Raji (cell line): Measurements from ENCODE around the gene SLAMF6.

Experiments used
- POLR2A ChIP-seq: IDR thresholded peaks from 2 replicates; pipeline ENCODE4 v1.6.1; 2011; ENCODE audit warnings: low read depth, low read length, control low read depth; ENCODE audit not compliant: insufficient read depth

SLAMF6 gene

DNA sequence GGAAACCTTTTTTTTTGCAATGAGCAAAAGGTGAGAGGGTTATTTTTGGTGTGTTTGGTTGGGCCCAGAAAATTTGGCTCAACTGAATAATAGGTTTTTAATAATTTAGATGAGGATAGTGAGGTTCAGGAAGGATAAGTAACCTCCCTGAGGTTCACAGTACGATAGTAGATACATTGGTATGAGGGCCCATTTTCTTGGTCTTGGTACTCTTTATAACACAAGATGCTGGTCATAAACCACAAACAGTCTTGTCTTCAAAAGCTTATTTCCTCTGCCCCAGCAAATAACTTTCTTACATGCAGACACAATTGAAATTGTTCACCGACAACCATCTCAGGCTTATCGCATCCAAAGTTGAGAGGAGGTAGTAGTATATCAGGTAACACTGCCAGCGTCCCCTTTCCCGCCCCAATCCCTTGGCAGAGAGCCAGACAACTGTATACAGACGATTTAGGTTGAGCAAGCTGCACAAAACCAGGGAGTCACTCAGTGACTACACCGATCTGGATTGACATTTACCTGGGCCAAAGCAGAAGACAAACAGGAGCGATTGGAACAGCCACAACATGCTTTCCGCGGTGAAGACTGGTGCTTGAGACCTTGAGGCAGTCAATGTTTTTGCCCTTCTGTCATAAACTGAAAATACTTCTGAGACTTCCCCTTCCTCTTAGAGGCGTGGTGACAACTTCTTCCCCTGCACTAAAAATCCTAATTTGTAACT lies at the start of gene SLAMF6:
Gene SLAMF6 (minus strand): TSS at position 634 of the 724 bp plus-strand sequence. CDS start 63 bp downstream, at position 571.
- peak; percentile 91 for TF ChIP-seq POLR2A

DNA sequence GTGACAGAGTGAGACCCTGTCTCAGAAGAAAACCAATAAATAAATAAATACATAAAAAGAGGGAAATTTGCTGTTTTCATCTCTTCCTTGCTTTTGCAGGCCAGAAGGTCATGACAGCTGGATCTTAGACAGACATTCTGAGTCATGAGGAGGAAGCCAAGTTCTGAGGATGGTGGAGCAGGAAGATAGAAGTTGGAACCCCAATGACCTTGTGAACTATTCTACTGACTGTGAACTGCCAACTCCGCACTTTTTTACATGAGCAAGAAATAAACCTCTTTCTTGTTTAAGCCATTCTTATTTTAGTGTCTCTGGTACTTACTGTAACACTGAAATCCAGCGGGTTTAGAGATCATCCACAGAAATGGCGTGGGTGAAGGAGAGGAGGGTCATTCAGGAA lies 47.8 kb upstream of the SLAMF6 start:
- TF ChIP-seq POLR2A: no peak

DNA sequence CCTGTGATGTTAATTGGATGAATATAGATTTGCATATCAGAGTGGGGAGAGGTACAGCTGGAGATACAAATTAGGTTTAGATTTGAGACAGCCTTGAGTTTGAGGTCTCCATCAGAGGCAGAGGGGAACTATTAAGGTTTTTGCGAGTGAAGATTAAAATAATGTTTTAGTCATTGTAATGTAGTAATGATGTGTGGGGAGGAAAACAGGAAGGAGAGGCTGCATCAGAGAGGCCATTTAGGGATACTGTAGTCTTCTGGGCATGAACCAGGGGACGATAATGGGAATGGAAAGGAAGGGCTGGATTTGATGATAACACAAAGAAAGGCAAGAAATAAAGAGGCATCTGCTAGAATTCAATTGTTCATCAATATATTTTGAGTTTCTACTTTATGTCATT lies 46.8 kb upstream of the SLAMF6 start:
- peak; percentile 25; the same call in 1 of the 2 replicates for TF ChIP-seq POLR2A

DNA sequence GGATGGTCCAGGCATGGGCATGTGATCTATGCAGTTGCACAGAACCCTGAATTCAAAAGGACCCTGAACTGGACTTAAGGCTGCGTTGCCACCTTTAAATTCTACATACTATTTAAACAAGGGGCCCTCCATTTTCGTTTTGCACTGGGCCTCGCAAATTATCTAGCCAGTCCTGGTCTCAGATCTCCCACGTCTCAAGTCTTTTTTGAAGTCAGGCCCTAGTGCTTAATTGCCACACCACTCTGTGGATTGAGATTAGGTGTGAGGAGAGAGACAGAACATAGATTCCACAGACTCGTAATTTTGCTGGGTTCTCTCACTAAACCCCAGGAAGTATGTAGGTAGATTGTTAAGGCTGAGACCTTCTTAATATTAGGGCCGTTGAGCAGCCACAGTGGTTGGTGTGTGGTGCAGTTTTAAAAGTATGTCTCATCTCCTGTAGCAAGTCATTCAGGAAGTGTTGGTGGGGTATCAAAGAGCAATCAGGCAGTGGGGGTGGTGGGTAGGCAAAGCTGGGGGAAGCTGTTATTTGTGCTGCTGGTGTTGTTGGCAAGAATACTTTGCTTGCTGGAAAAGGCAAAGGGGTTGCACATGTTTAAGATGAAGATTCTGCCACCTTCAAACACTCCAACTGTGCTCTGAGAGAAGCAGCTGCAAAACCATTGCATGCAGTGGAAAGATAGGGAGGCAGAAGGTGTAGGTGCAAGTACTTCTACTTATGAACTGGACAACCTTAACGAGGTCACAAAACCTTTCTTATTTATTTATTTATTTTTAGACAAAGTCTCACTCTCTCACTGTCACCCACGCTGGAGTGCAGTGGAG lies 45.0 kb upstream of the SLAMF6 start:
- TF ChIP-seq POLR2A: no peak

DNA sequence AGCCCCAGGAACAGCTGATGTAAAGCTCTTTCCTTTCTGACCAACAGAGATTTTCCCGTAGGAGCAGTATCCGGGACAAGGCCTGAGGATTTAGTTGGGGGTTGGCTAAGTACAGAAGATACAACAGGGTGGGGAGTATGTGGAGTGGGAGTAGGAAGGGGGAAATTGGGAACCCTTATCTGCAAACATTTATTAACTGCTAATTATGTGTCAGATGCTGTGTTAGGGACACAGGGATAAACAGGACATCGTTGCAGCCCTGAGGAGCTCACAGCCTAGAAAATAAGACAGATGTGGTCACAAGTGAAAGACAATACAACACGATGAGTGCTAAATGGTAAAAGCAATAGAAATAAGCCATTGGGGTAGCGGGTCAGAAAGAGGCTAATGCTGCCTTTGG lies 44.3 kb upstream of the SLAMF6 start:
- no peak for TF ChIP-seq POLR2A

DNA sequence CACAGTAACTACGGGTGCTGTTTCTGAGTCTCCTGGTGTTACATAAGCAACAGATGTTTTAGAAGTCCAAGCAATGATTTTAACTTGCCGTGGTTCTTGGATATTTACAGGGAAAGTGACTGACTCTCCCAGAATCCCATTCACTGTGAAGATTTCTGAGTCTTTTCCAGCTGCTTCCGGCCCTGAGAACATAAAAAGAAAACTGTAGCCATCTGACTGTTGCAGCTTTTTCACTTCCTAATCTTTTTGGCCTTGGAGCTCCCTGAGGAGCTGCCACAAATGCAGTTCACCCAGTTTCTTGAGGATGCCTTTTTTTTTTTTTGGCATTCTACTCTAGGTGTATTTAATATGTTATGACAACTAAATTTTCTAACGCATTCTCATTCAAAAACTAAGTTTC lies 42.5 kb upstream of the SLAMF6 start:
- TF ChIP-seq POLR2A: no peak

DNA sequence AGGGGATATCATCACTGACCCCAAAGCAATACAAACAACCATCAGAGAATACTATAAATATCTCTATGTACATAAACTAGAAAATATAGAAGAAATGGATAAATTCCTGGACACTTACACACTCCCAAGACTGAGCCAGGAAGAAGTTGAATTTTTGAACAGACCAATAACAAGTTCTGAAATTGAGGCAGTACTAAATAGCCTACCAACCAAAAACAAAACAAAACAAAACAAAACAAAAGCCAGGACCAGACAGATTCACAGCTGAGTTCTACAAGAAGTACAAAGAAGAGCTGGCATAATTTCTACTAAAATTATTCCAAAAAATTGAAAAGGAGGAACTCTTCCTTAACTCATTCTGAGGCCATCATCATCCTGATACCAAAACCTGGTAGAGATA lies 37.8 kb upstream of the SLAMF6 start:
- no peak for TF ChIP-seq POLR2A

DNA sequence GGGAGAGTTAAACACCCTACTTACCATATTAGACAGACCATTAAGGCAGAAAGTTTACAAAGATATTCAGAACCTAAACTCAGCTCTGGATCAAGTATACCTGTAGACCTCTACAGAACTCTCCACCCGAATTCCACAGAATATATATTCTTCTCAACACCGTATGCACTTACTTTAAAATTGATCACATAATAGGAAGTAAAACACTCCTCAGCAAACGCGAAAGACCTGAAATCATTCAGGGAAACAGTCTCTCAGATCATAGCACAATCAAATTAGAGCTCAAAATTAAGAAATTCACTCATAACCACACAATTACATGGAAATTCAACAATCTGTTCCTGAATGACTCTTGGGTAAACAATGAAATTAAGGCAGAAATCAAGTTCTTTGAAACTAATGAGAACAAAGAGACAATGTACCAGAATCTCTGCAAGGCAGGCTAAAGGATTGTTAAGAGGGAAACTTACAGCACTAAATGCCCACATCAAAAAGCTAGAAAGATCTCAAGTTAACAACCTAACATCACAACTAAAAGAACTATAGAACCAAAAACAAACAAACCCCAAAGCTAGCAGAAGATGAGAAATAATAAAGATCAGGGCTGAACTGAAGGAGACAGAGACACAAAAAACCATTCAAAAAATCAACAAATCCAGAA lies 37.1 kb upstream of the SLAMF6 start:
- no peak for TF ChIP-seq POLR2A

DNA sequence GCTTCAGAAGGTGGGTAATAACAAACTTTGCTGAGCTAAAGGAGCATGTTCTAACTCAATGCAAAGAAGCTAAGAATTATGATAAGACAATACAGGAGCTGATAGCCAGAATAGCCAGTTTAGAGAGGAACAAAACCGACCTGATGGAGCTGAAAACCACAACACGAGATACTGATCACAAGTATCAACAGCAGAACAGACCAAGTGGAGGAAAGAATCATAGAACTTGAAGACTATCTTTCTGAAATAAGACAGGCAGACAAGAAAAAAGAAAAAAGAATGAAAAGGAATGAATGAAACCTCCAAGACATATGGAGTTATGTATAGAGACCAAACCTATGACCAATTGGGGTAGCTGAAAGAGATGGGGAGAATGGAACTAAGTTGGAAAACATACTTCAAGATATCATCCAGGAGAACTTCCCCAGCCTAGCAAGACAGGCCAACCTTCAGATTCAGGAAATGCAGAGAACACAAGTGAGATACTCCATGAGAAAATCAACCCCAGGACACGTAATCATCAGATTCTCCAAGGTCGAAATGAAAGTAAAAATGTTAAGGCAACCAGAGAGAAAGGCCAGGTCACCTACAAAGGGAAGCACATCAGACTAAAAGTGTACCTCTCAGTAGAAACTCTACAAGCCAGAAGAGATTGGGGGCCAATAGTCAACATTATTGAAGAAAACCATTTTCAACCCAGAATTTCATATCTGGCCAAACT lies 35.8 kb upstream of the SLAMF6 start:
- TF ChIP-seq POLR2A: no peak

DNA sequence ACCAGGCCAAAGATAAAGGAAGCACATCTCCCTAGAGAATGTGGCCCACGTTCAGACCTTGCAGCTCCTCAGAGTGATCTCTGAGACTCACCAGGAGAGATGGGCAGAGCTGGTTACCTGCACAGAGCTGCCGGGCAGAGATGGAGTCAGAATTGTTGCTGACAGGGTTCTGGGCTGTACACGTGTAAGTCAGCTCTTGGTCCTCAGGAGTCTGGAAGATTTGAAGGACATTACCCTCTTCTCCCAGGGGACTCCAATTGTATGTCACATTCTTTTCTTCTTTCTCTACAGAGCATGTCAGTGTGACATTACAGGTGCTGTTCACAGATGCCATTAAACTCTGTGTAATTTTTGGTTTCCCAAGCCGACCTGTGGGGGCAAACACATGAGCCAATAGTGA lies 30.7 kb upstream of the SLAMF6 start:
- no peak for TF ChIP-seq POLR2A

DNA sequence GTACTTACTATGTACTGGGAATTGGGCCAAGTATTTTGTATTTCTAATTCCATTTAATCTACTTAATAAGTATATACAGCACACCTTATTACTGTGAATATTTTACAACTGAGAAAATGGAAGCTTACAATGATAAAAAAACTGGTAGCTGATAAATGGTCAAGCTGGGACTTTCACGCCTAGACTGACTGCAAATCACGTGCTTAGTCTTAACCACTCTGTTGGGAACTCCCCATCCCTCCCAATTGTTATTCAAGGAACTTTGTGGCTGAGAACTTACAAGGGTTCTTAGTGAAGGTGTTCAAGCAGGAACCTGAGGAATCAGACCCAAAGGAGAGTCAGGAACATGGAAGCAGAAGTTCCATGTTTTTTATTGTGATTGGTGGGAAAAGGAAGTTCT lies 29.4 kb upstream of the SLAMF6 start:
- TF ChIP-seq POLR2A: no peak

DNA sequence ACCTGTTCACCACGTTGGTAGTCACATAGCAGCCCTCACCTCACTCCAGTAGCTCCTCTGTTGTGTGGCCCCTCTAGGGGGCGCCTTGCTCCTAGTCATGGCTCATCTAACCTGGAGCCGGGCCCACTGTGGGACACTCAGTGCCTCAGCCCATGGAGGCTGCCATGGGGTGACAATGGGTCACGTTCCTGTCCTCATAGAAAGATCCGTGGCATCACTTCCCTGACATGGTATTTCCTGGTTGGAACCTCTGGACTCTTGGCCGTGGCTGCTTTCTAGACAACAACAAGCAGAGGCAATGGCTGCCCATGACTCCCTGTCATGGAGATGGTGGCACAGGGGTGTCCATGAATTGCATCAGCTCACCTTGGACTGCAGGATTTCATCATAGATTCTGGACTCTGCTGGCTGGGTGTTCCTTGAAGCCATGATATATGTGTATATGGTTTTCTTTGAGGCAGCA lies 27.5 kb upstream of the SLAMF6 start:
- no peak for TF ChIP-seq POLR2A

DNA sequence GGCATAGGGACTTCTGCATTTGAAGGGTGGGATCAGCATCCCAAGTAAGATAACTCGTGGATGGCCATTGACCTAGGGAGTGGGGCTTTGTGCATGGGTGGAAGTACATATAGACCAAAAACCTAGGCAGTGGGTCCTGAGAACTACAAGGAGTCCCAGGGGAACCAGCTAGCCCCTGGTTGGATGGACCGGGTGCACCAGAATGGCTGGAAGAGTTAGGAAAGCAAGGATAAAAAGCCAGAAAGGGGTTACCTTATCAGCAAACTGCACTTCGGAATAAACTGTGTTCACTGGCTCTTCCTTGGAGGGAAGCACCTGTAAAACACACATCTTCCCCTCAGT lies 26.6 kb upstream of the SLAMF6 start:
- no peak for TF ChIP-seq POLR2A

DNA sequence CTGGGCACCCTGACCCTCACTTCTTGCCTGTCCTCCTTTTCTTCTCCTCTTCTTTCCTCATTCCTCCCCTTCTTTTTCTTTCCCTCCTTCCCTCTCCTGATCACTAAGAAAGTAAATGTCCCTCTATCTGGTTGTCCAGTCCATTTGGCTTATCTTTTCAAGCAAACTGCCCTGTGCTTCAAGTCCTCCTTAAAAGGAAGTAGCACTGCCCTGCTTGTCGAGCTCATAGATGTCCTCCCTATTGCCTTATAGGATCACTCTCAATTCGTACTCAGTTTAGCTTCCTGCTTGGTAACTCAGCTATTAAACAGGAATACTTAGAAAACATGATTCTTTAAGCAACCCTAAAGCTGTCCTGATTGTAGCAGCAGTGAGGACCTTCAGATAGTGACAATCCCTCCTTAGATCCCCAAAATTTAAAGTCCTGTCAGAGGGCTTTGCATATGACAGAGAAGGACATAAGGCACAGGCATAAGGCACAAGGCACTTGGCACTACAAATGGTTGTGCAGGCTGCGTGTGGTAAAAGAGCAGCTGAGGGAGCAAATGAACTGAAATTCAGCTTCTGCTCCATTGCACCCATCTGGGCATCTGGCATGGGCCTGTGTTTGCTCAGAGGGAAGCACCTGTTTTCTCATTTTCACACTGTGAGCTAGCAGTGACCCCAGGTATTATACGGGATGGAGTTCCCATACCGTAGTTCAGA lies 26.1 kb upstream of the SLAMF6 start:
- TF ChIP-seq POLR2A: peak; percentile 46; the same call in 1 of the 2 replicates
